Astrocyte (in vitro differentiated cells and primary cell): Measurements from ENCODE around the gene PHF13.

Source experiments
- CTCF ChIP-seq: IDR thresholded peaks from 2 replicates; pipeline ENCODE4 v1.5.1; 2011; ENCODE audit warnings: low read depth, mild to moderate bottlenecking, inconsistent platforms, low read length, moderate library complexity; ENCODE audit not compliant: insufficient read depth
- EZH2 ChIP-seq: IDR thresholded peaks from 2 replicates; pipeline ENCODE4 v1.6.1; 2012; ENCODE audit warnings: mild to moderate bottlenecking, low read length, inconsistent platforms; ENCODE audit not compliant: insufficient read depth

- no peak for TF ChIP-seq CTCF
- TF ChIP-seq EZH2, result no peak
These were observed 9.0 kb downstream of the PHF13 start for GRCh38 chr1:6622396-6623152.
